Loucy (cell line): Measurements from ENCODE around the gene MRI1.

Experiments
- H2AFZ ChIP-seq: fragments of 200-600 bp; sonication (generic); 2 replicates; pipeline ENCODE4 v1.6.0; 2016; ENCODE audit warnings: antibody characterized with exemption, mild to moderate bottlenecking, low read length, moderate library complexity
- H3F3A ChIP-seq: fragments of 200-600 bp; 2 replicates; pipeline ENCODE4 v1.6.0; 2016; ENCODE audit warnings: antibody characterized with exemption, low read depth, mild to moderate bottlenecking
- H3K27me3 ChIP-seq: fragments of 200-600 bp; sonication (generic); 2 replicates; pipeline ENCODE4 v1.6.1; 2014; ENCODE audit warnings: low read length, mild to moderate bottlenecking; ENCODE audit not compliant: insufficient read depth, poor library complexity, severe bottlenecking
- H3K36me3 ChIP-seq: fragments of 200-600 bp; sonication (generic); 2 replicates; pipeline ENCODE4 v1.6.1; 2016; ENCODE audit warnings: low read length; ENCODE audit not compliant: insufficient read depth
- H3K4me1 ChIP-seq: fragments of 200-600 bp; sonication (generic); 2 replicates; pipeline ENCODE4 v1.5.1; 2014; ENCODE audit warnings: low read length, mild to moderate bottlenecking; ENCODE audit not compliant: insufficient read depth, poor library complexity, severe bottlenecking
- H3K4me2 ChIP-seq: fragments of 200-600 bp; sonication (generic); 2 replicates; pipeline ENCODE4 v1.6.0; 2014; ENCODE audit warnings: antibody characterized with exemption, low read length, low read depth, mild to moderate bottlenecking; ENCODE audit not compliant: poor library complexity, severe bottlenecking
- H3K4me3 ChIP-seq: fragments of 200-600 bp; sonication (generic); 2 replicates; pipeline ENCODE4 v1.5.1; 2014; ENCODE audit warnings: low read length, mild to moderate bottlenecking, mixed read lengths; ENCODE audit not compliant: poor library complexity, severe bottlenecking
- H3K79me2 ChIP-seq: fragments of 200-600 bp; sonication (generic); 2 replicates; pipeline ENCODE4 v1.6.1; 2014; ENCODE audit warnings: low read length; ENCODE audit not compliant: insufficient read depth
- H3K9ac ChIP-seq: fragments of 200-600 bp; sonication (generic); 2 replicates; pipeline ENCODE4 v1.6.0; 2014; ENCODE audit warnings: mild to moderate bottlenecking, low read depth, low read length, moderate library complexity; ENCODE audit not compliant: poor library complexity, severe bottlenecking
- H3K9me2 ChIP-seq: fragments of 200-600 bp; sonication (generic); replicated peaks from 2 replicates; pipeline ENCODE4 v1.6.1; 2016; ENCODE audit warnings: low read depth, low read length, mixed read lengths
- H3K9me3 ChIP-seq: fragments of 200-600 bp; sonication (generic); 2 replicates; pipeline ENCODE4 v1.6.1; 2014; ENCODE audit warnings: mild to moderate bottlenecking, antibody characterized with exemption, low read length, low read depth; ENCODE audit not compliant: insufficient read depth
- H4K20me1 ChIP-seq: fragments of 200-600 bp; sonication (generic); 2 replicates; pipeline ENCODE4 v1.6.0; 2014; ENCODE audit warnings: antibody characterized with exemption, low read length, mild to moderate bottlenecking; ENCODE audit not compliant: insufficient read depth, poor library complexity, severe bottlenecking
- CTCF ChIP-seq: fragments of 200-600 bp; sonication (generic); conservative IDR thresholded peaks from 2 replicates; pipeline ENCODE4 v1.5.1; 2014; ENCODE audit warnings: mild to moderate bottlenecking, antibody characterized with exemption, low read length
- EZH2phosphoT487 ChIP-seq: fragments of 200-600 bp; IDR thresholded peaks from 2 replicates; pipeline ENCODE4 v1.6.1; 2018; ENCODE audit warnings: antibody characterized with exemption, mild to moderate bottlenecking, moderate library complexity, borderline replicate concordance

The MRI1 gene

GRCh38 chr19:13722146-13722545 is 42.2 kb upstream of the MRI1 start:
- Histone ChIP-seq H2AFZ (no peak overlapping the region), H3K4me1 (no peaks in the 10 kb centered on the region), H3F3A (no peaks in the 10 kb centered on the region), H3K9ac (no peak overlapping the region), H3K4me3 (no peak overlapping the region), H4K20me1 (no peaks in the 10 kb centered on the region), H3K36me3 (no peaks in the 10 kb centered on the region), H3K27me3 (no peaks in the 10 kb centered on the region), H3K79me2 (no peaks in the 10 kb centered on the region), H3K9me2 (no peaks in the 10 kb centered on the region), H3K4me2 (no peak overlapping the region), H3K9me3 (no peaks in the 10 kb centered on the region)
- no peak for TF ChIP-seq CTCF
- TF ChIP-seq EZH2phosphoT487, result no peak

- Histone ChIP-seq H3K9ac (no peak overlapping the region), H3K9me3 (no peaks in the 10 kb centered on the region), H3K79me2 (no peaks in the 10 kb centered on the region), H3K4me1 (no peaks in the 10 kb centered on the region), H3K27me3 (no peaks in the 10 kb centered on the region), H3K9me2 (no peaks in the 10 kb centered on the region), H3K36me3 (no peaks in the 10 kb centered on the region), H3K4me2 (no peak overlapping the region), H3F3A (no peaks in the 10 kb centered on the region), H4K20me1 (no peaks in the 10 kb centered on the region), H2AFZ (no peak overlapping the region), H3K4me3 (no peak overlapping the region)
- TF ChIP-seq EZH2phosphoT487 (no peak), CTCF (no peak)
Measured at GRCh38 chr19:13723206-13723605, 41.1 kb upstream of the MRI1 start.

GRCh38 chr19:13726323-13726722 is 38.0 kb upstream of the MRI1 start:
- no peaks in the 10 kb centered on the region for H4K20me1 ChIP-seq
- H3K79me2 ChIP-seq, result no peaks in the 10 kb centered on the region
- H3K9me2 ChIP-seq, result no peaks in the 10 kb centered on the region
- no peaks in the 10 kb centered on the region for H3F3A ChIP-seq
- no peak for TF ChIP-seq CTCF
- TF ChIP-seq EZH2phosphoT487, result no peak
- H3K4me2 ChIP-seq, result no peak overlapping the region
- H3K4me3 ChIP-seq, result no peak overlapping the region
- peaks cover 3% of the 10 kb centered on the region for H3K4me1 ChIP-seq
- H3K27me3 ChIP-seq, result no peaks in the 10 kb centered on the region
- no peak overlapping the region for H3K9ac ChIP-seq
- H3K9me3 ChIP-seq, result no peaks in the 10 kb centered on the region
- H3K36me3 ChIP-seq, result no peaks in the 10 kb centered on the region
- H2AFZ ChIP-seq, result no peak overlapping the region
